HEK293 (cell line): ENCODE results near the gene CAMK1G.

Experiments
- BCL11A ChIP-seq: fragments of 450-650 bp; formaldehyde crosslinking; IDR thresholded peaks from 2 replicates; pipeline ENCODE4 v1.5.1; 2016; ENCODE audit warnings: low read depth, missing biosample characterization, missing genetic modification characterization
- IKZF3 ChIP-seq: fragments of 450-650 bp; IDR thresholded peaks from 2 replicates; pipeline ENCODE4 v1.5.0; 2018; ENCODE audit warnings: missing biosample characterization, mild to moderate bottlenecking, missing genetic modification characterization, moderate library complexity
- KLF10 ChIP-seq: fragments of 450-650 bp; IDR thresholded peaks from 2 replicates; pipeline ENCODE4 v1.5.1; 2018; ENCODE audit warnings: missing biosample characterization, mild to moderate bottlenecking, missing genetic modification characterization
- YY1 ChIP-seq: fragments of 450-650 bp; formaldehyde crosslinking; IDR thresholded peaks from 2 replicates; pipeline ENCODE4 v1.5.1; 2018; ENCODE audit warnings: missing biosample characterization, missing genetic modification characterization
- ZBTB7A ChIP-seq: fragments of 450-650 bp; formaldehyde crosslinking; IDR thresholded peaks from 2 replicates; pipeline ENCODE4 v1.5.1; 2016; ENCODE audit warnings: low read depth, missing biosample characterization, missing genetic modification characterization
- ZNF19 ChIP-seq: fragments of 450-650 bp; formaldehyde crosslinking; IDR thresholded peaks from 2 replicates; pipeline ENCODE4; 2016; ENCODE audit warnings: missing biosample characterization, missing genetic modification characterization, low read depth
- ZNF292 ChIP-seq: fragments of 450-650 bp; formaldehyde crosslinking; IDR thresholded peaks from 2 replicates; pipeline ENCODE4 v1.5.1; 2016; ENCODE audit warnings: low read depth, missing biosample characterization, missing genetic modification characterization, borderline replicate concordance
- ZNF768 ChIP-seq: fragments of 450-650 bp; formaldehyde crosslinking; IDR thresholded peaks from 2 replicates; pipeline ENCODE4 v1.5.1; 2018; ENCODE audit warnings: missing biosample characterization, mild to moderate bottlenecking, missing genetic modification characterization
- ZNF785 ChIP-seq: fragments of 450-650 bp; formaldehyde crosslinking; IDR thresholded peaks from 2 replicates; pipeline ENCODE4 v1.5.1; 2016; ENCODE audit warnings: missing biosample characterization, missing genetic modification characterization
- ZNF792 ChIP-seq: fragments of 450-650 bp; formaldehyde crosslinking; IDR thresholded peaks from 2 replicates; pipeline ENCODE4 v1.5.1; 2016; ENCODE audit warnings: missing biosample characterization, missing genetic modification characterization
- TF ChIP-seq, protein P1 (sequence below): fragments of 450-650 bp; formaldehyde crosslinking; IDR thresholded peaks from 2 replicates; pipeline ENCODE4 v1.5.1; 2016; ENCODE audit warnings: missing biosample characterization, missing genetic modification characterization
- TF ChIP-seq, protein P2 (sequence below): fragments of 450-650 bp; formaldehyde crosslinking; IDR thresholded peaks from 2 replicates; pipeline ENCODE4 v1.5.1; 2016; ENCODE audit warnings: missing biosample characterization, missing genetic modification characterization
- TF ChIP-seq, protein P3 (sequence below): fragments of 450-650 bp; formaldehyde crosslinking; IDR thresholded peaks from 2 replicates; pipeline ENCODE4 v1.5.1; 2016; ENCODE audit warnings: missing biosample characterization, missing genetic modification characterization

DNA sequence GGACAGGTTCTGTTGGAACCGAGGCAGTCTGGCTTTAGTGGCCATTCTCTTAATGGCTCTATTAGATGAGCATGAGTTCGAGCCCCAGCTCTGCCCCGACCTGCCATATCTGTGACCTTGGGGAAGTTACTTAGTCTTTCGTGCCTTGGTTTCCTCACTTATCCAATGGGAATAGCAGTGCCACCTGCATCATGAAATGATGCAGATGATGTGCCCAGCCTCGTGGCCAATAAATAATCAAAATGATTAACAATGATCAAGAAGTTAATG lies 30.6 kb downstream of the CAMK1G start:
- TF ChIP-seq ZNF292, result no peak
- TF ChIP-seq, protein P1, sequence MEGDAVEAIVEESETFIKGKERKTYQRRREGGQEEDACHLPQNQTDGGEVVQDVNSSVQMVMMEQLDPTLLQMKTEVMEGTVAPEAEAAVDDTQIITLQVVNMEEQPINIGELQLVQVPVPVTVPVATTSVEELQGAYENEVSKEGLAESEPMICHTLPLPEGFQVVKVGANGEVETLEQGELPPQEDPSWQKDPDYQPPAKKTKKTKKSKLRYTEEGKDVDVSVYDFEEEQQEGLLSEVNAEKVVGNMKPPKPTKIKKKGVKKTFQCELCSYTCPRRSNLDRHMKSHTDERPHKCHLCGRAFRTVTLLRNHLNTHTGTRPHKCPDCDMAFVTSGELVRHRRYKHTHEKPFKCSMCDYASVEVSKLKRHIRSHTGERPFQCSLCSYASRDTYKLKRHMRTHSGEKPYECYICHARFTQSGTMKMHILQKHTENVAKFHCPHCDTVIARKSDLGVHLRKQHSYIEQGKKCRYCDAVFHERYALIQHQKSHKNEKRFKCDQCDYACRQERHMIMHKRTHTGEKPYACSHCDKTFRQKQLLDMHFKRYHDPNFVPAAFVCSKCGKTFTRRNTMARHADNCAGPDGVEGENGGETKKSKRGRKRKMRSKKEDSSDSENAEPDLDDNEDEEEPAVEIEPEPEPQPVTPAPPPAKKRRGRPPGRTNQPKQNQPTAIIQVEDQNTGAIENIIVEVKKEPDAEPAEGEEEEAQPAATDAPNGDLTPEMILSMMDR (tag by site-specific recombination), result no peak
- TF ChIP-seq, protein P2, sequence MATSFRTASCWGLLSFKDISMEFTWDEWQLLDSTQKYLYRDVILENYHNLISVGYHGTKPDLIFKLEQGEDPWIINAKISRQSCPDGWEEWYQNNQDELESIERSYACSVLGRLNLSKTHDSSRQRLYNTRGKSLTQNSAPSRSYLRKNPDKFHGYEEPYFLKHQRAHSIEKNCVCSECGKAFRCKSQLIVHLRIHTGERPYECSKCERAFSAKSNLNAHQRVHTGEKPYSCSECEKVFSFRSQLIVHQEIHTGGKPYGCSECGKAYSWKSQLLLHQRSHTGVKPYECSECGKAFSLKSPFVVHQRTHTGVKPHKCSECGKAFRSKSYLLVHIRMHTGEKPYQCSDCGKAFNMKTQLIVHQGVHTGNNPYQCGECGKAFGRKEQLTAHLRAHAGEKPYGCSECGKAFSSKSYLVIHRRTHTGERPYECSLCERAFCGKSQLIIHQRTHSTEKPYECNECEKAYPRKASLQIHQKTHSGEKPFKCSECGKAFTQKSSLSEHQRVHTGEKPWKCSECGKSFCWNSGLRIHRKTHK (tag by site-specific recombination), result no peak
- TF ChIP-seq ZBTB7A, result no peak
- TF ChIP-seq, protein P3, sequence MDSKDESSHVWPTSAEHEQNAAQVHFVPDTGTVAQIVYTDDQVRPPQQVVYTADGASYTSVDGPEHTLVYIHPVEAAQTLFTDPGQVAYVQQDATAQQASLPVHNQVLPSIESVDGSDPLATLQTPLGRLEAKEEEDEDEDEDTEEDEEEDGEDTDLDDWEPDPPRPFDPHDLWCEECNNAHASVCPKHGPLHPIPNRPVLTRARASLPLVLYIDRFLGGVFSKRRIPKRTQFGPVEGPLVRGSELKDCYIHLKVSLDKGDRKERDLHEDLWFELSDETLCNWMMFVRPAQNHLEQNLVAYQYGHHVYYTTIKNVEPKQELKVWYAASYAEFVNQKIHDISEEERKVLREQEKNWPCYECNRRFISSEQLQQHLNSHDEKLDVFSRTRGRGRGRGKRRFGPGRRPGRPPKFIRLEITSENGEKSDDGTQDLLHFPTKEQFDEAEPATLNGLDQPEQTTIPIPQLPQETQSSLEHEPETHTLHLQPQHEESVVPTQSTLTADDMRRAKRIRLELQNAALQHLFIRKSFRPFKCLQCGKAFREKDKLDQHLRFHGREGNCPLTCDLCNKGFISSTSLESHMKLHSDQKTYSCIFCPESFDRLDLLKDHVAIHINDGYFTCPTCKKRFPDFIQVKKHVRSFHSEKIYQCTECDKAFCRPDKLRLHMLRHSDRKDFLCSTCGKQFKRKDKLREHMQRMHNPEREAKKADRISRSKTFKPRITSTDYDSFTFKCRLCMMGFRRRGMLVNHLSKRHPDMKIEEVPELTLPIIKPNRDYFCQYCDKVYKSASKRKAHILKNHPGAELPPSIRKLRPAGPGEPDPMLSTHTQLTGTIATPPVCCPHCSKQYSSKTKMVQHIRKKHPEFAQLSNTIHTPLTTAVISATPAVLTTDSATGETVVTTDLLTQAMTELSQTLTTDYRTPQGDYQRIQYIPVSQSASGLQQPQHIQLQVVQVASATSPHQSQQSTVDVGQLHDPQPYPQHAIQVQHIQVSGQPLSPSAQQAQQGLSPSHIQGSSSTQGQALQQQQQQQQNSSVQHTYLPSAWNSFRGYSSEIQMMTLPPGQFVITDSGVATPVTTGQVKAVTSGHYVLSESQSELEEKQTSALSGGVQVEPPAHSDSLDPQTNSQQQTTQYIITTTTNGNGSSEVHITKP (tag by site-specific recombination), result no peak
- TF ChIP-seq YY1, result no peak
- no peak for TF ChIP-seq KLF10 (tag by site-specific recombination)
- no peak for TF ChIP-seq ZNF768 (tag by site-specific recombination)
- TF ChIP-seq ZNF792 (tag by site-specific recombination), result no peak
- no peak for TF ChIP-seq BCL11A (tag by site-specific recombination)
- TF ChIP-seq ZNF19 (tag by site-specific recombination), result no peak
- TF ChIP-seq IKZF3 (tag by site-specific recombination), result no peak
- no peak for TF ChIP-seq ZNF785 (tag by site-specific recombination)
